Caco-2 (cell line): ENCODE measurements around the gene OS9. TPM values are rescaled to one million over a fixed set of nuclear protein-coding genes. Genes with fewer than 3 reads are reported as not detected.

Experiments used
- BruUV-seq: library from RNA; stranded (reverse); fragments of 400-500 nt; replicated peaks from 2 replicates; lab custom pipeline; 2021; lab: Mats Ljungman, UMichigan
- CTCF ChIA-PET: fragments of 300-600 bp; sonication (Branson Sonifier 250); formaldehyde crosslinking; loops from one replicate; lab custom pipeline; 2022; ENCODE audit warnings: antibody characterized with exemption; lab: Charles Lee
- POLR2A ChIA-PET: fragments of 300-600 bp; sonication (Branson Sonifier 250); formaldehyde crosslinking; loops from one replicate; lab custom pipeline; 2022; ENCODE audit warnings: antibody characterized with exemption; lab: Charles Lee
- DNase-seq, 2 experiments: peaks; one replicate each; pipeline versions ENCODE4 v3.0.0 to v3.0.0-alpha.2; 2020 to 2022
- H3K27me3 ChIP-seq: replicated peaks from 2 replicates; pipeline ENCODE4 v1.6.0; 2011; ENCODE audit warnings: low read length; ENCODE audit not compliant: control insufficient read depth, insufficient read depth
- H3K36me3 ChIP-seq: 2 replicates; pipeline ENCODE4 v1.5.1; 2011; ENCODE audit warnings: low read length; ENCODE audit not compliant: control insufficient read depth, insufficient read depth
- H3K4me1 ChIP-seq: fragments of 250-450 bp; sonication (Bioruptor Pico); 2 replicates; pipeline ENCODE4 v1.5.1; 2020; ENCODE audit warnings: mild to moderate bottlenecking
- H3K4me3 ChIP-seq: 2 replicates; pipeline ENCODE4 v1.5.1; 2011; ENCODE audit warnings: low read depth, mild to moderate bottlenecking, control low read depth, low read length
- H3K9me3 ChIP-seq: fragments of 250-450 bp; sonication (Bioruptor Pico); 2 replicates; pipeline ENCODE4 v1.5.1; 2020; ENCODE audit warnings: mild to moderate bottlenecking, moderate library complexity
- H3K27ac Mint-ChIP-seq: one replicate; pipeline ENCODE4 v1.8.0; 2022; ENCODE audit warnings: mixed read lengths; ENCODE audit not compliant: unreplicated experiment
- H3K27me3 Mint-ChIP-seq: one replicate; pipeline ENCODE4 v1.8.0; 2022; ENCODE audit warnings: mixed read lengths; ENCODE audit not compliant: insufficient read depth, unreplicated experiment
- H3K36me3 Mint-ChIP-seq: one replicate; pipeline ENCODE4 v1.8.0; 2022; ENCODE audit warnings: mild to moderate bottlenecking, mixed read lengths; ENCODE audit not compliant: insufficient read depth, unreplicated experiment
- H3K4me1 Mint-ChIP-seq: one replicate; pipeline ENCODE4 v1.8.0; 2022; ENCODE audit warnings: low read depth, mixed read lengths; ENCODE audit not compliant: unreplicated experiment
- H3K4me3 Mint-ChIP-seq: one replicate; pipeline ENCODE4 v1.8.0; 2022; ENCODE audit warnings: mild to moderate bottlenecking, moderate library complexity, mixed read lengths; ENCODE audit not compliant: unreplicated experiment
- H3K9me3 Mint-ChIP-seq: one replicate; pipeline ENCODE4 v1.8.0; 2022; ENCODE audit warnings: mixed read lengths; ENCODE audit not compliant: unreplicated experiment
- intact Hi-C: fragments of 100-400 bp; cut with micrococcal nuclease; formaldehyde crosslinking; loops from one replicate; pipeline ENCODE4 v1.10.0; 2022; ENCODE audit not compliant: unreplicated experiment
- total RNA-seq: library from RNA; stranded (reverse); gene quantifications from 2 replicates; pipeline ENCODE4 v1.2.3, GENCODE V29; 2022
- TF ChIP-seq, protein P1 (sequence below), 2 experiments: fragments of 200-600 bp in 1 of 2; IDR thresholded peaks; 1 replicate in 1 of 2; 2 replicates in 1 of 2; pipeline versions ENCODE4 v1.5.1 to v1.8.0; 2011 to 2022; ENCODE audit warnings: antibody characterized with exemption in 1 of 2, control low read depth in 1 of 2, inconsistent platforms in 1 of 2, low read depth in 1 of 2, low read length in 1 of 2, mild to moderate bottlenecking in 1 of 2, moderate library complexity in 1 of 2; ENCODE audit not compliant: insufficient read depth in 1 of 2, severe bottlenecking in 1 of 2, unreplicated experiment in 1 of 2

Gene OS9
- total RNA-seq, 1 experiment from 2014 or later, result 182 TPM

DNA sequence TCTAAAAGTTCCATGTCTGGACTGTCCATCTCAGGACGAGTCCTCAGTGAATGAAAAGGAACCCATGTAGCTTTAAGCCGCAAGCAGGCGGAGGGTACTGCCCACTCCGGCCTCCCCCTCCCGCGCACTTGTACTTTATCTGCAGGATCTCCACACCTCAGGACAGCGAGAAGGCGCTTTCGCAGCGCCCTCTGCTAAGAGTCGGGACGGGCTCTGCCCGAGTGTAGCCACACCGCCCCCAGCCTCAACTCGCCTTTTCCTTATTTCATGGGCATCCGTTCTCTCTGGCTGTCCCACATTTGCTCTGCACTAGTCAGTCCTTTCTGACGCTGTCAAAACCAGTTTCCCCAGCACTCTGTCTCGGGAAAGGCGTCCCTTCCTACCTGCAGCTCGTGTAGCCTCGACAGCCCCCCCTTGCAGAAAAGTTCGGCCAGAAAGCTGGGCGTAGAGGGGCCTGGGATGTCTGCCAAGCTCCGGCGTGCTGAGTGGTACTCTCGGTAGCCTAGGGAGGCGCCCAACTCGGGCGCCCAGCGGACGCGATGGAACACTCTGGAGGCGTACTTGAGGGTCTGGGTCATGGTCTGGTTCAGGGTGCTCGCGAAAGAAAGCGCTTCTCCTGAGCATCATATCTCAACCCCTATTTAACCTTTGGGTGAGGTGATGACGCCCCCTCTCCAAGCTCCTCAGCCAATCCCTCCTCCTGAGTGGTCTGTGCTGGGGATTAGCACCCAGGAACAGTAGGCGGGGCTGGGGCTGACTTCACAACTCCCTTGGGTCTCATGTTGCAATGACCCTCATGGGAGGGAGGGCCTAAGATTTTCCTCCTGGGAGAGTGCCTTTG lies 72.8 kb downstream of the OS9 start, which contains the start of gene CYP27B1:
TSS of gene CYP27B1 (minus strand) at position 615 of the 841 bp plus-strand sequence. CDS start at position 578, 37 bp downstream.
- peaks cover 22% of the 10 kb centered on the region for H3K36me3 Mint-ChIP-seq
- peak in 1 of 2 experiments; percentile 42 for DNase-seq
- Histone ChIP-seq H3K4me3 (peak within 1 kb of the TSS; percentile 57), H3K9me3 (no peaks in the 10 kb centered on the region), H3K4me1 (peaks cover 13% of the 10 kb centered on the region; the same call in 1 of the 2 replicates), H3K27me3 (no peaks in the 10 kb centered on the region), H3K36me3 (peaks cover 3% of the 10 kb centered on the region)
- intact Hi-C loops, result loop anchor here (2.0 kb wide), 1 partner anchor 14 kb away; the partner anchor contains the start of gene CDK4
- BruUV-seq, result no TSS peak
- peak within 1 kb of the TSS; percentile 54 for H3K27ac Mint-ChIP-seq
- H3K9me3 Mint-ChIP-seq, result no peaks in the 10 kb centered on the region
- peak within 1 kb of the TSS; percentile 90 for H3K4me3 Mint-ChIP-seq
- no peaks in the 10 kb centered on the region for H3K27me3 Mint-ChIP-seq
- ChIA-PET CTCF (interaction anchor here (0.6 to 1.6 kb wide), 2 partner anchors 10 to 24 kb away, joined by 3 to 8 read pairs; no protein-coding TSS in a partner anchor), POLR2A (no interaction called here)
- TF ChIP-seq, protein P1, sequence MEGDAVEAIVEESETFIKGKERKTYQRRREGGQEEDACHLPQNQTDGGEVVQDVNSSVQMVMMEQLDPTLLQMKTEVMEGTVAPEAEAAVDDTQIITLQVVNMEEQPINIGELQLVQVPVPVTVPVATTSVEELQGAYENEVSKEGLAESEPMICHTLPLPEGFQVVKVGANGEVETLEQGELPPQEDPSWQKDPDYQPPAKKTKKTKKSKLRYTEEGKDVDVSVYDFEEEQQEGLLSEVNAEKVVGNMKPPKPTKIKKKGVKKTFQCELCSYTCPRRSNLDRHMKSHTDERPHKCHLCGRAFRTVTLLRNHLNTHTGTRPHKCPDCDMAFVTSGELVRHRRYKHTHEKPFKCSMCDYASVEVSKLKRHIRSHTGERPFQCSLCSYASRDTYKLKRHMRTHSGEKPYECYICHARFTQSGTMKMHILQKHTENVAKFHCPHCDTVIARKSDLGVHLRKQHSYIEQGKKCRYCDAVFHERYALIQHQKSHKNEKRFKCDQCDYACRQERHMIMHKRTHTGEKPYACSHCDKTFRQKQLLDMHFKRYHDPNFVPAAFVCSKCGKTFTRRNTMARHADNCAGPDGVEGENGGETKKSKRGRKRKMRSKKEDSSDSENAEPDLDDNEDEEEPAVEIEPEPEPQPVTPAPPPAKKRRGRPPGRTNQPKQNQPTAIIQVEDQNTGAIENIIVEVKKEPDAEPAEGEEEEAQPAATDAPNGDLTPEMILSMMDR (IDR thresholded peaks at IDR 0.05; ENCODE audit: insufficient read depth in 1 of 2, low read depth in 1 of 2, low read length in 1 of 2, severe bottlenecking in 1 of 2, unreplicated experiment in 1 of 2), result no peak
- H3K4me1 Mint-ChIP-seq, result peaks cover 14% of the 10 kb centered on the region

DNA sequence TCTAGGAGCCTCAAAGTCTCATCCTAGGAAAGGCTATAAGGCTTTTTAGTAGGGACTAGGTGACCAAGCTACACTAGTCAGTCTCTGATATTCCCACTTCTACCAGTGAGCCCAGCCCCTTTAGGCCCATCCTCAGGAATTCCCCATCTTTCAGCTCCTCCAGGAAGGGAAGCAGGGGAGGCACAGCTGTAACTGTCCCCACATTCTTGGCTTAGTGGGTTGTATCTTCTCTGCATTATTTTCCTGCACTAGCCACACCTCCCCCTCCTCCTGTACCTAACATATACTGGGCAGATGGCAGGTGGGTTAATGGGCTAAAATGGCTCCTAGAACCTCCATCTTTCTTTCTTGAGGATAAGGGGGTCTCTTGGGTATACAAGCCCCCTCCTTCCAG lies 73.4 kb downstream of the OS9 start:
- Mint-ChIP-seq H3K36me3 (peaks cover 28% of the 10 kb centered on the region), H3K4me3 (peak overlapping the region; percentile 90), H3K27ac (no peak overlapping the region), H3K4me1 (peaks cover 14% of the 10 kb centered on the region), H3K9me3 (no peaks in the 10 kb centered on the region), H3K27me3 (no peaks in the 10 kb centered on the region)
- BruUV-seq, result no TSS peak
- ChIA-PET CTCF (interaction anchor here (0.6 to 1.6 kb wide), 2 partner anchors 11 to 24 kb away, joined by 3 to 8 read pairs; no protein-coding TSS in a partner anchor), POLR2A (no interaction called here)
- peaks cover 13% of the 10 kb centered on the region; the same call in 1 of the 2 replicates for H3K4me1 ChIP-seq
- H3K4me3 ChIP-seq, result no peak overlapping the region
- no peaks in the 10 kb centered on the region for H3K27me3 ChIP-seq
- H3K9me3 ChIP-seq, result no peaks in the 10 kb centered on the region
- peaks cover 3% of the 10 kb centered on the region for H3K36me3 ChIP-seq
- DNase-seq, result no peak
- intact Hi-C loops, result loop anchor here (2.0 kb wide), 1 partner anchor 15 kb away; the partner anchor contains the start of gene CDK4
- TF ChIP-seq, protein P1 (IDR thresholded peaks at IDR 0.05; ENCODE audit: insufficient read depth in 1 of 2, low read depth in 1 of 2, low read length in 1 of 2, severe bottlenecking in 1 of 2, unreplicated experiment in 1 of 2), result no peak

GRCh38 chr12:57767876-57768275 lies 73.9 kb downstream of the OS9 start:
- intact Hi-C loops, result loop anchor here (2.0 kb wide), 1 partner anchor 15 kb away; the partner anchor contains the start of gene CDK4
- Histone ChIP-seq H3K27me3 (no peaks in the 10 kb centered on the region), H3K9me3 (no peaks in the 10 kb centered on the region), H3K36me3 (peaks cover 3% of the 10 kb centered on the region), H3K4me1 (peaks cover 13% of the 10 kb centered on the region; the same call in 1 of the 2 replicates), H3K4me3 (no peak overlapping the region)
- no peak overlapping the region for H3K27ac Mint-ChIP-seq
- no peaks in the 10 kb centered on the region for H3K9me3 Mint-ChIP-seq
- no peak for DNase-seq
- POLR2A ChIA-PET, result no interaction called here
- no TSS peak for BruUV-seq
- no peak overlapping the region for H3K4me3 Mint-ChIP-seq
- CTCF ChIA-PET, result no interaction called here
- peaks cover 28% of the 10 kb centered on the region for H3K36me3 Mint-ChIP-seq
- peaks cover 14% of the 10 kb centered on the region for H3K4me1 Mint-ChIP-seq
- TF ChIP-seq, protein P1 (IDR thresholded peaks at IDR 0.05; ENCODE audit: insufficient read depth in 1 of 2, low read depth in 1 of 2, low read length in 1 of 2, severe bottlenecking in 1 of 2, unreplicated experiment in 1 of 2), result no peak
- no peaks in the 10 kb centered on the region for H3K27me3 Mint-ChIP-seq
